B cell (primary cell): ENCODE results near the gene RGS19. TPM values are rescaled to one million over a fixed set of nuclear protein-coding genes. Genes with fewer than 3 reads are reported as not detected.

Experiments
- ATAC-seq: fragments of 200-7000 bp; cut with Tn5 transposase; one replicate; pipeline ENCODE4 v1.10.0; 2021; ENCODE audit warnings: low read depth, mild to moderate bottlenecking, moderate number of reproducible peaks, moderate library complexity
- CTCF ChIA-PET: fragments of 350-600 bp; sonication (Branson Sonifier 250); formaldehyde crosslinking; loops from one replicate; lab custom pipeline; 2021; ENCODE audit warnings: antibody characterized with exemption, inconsistent platforms; lab: Charles Lee
- POLR2A ChIA-PET: fragments of 350-600 bp; sonication (Branson Sonifier 250); formaldehyde crosslinking; loops from one replicate; lab custom pipeline; 2021; ENCODE audit warnings: antibody characterized with exemption; lab: Charles Lee
- DNase-seq: peaks from one replicate; pipeline ENCODE4 v3.0.0; 2013
- H2AFZ ChIP-seq: 2 replicates; pipeline ENCODE4 v1.6.1; 2012; ENCODE audit warnings: mild to moderate bottlenecking, low read depth, low read length; ENCODE audit not compliant: insufficient read depth, poor library complexity, severe bottlenecking
- H3K27ac ChIP-seq, 2 donors: 1 replicate in 1 of 2; 2 replicates in 1 of 2; pipeline ENCODE4 v1.5.1; 2012 to 2013; ENCODE audit warnings: low read length in 2 of 2, mild to moderate bottlenecking in 2 of 2, moderate library complexity in 1 of 2
- H3K27me3 ChIP-seq, 4 experiments: fragments of 200-600 bp in 1 of 4; sonication (generic) in 1 of 4; replicated peaks in 1 of 4; 1 replicate in 2 of 4; 2 replicates in 2 of 4; pipeline versions ENCODE4 v1.6.1 to v1.7.0; 2013 to 2016; ENCODE audit warnings: low read length in 3 of 4, mild to moderate bottlenecking in 2 of 4, mixed read lengths in 1 of 4, moderate library complexity in 1 of 4; ENCODE audit not compliant: insufficient read depth in 4 of 4, control insufficient read depth in 3 of 4; ENCODE audit errors: control extremely low read depth in 1 of 4
- H3K36me3 ChIP-seq, 2 experiments: replicated peaks in 1 of 2; 1 replicate in 1 of 2; 2 replicates in 1 of 2; pipeline versions ENCODE4 v1.6.1 to v1.7.1; 2013; ENCODE audit warnings: low read length in 1 of 2; ENCODE audit not compliant: insufficient read depth in 2 of 2, control insufficient read depth in 1 of 2; ENCODE audit errors: control extremely low read depth in 1 of 2, extremely low read depth in 1 of 2
- H3K4me1 ChIP-seq, 2 donors: fragments of 200-600 bp in 1 of 2; sonication (generic) in 1 of 2; 1 replicate in 1 of 2; 2 replicates in 1 of 2; pipeline versions ENCODE4 v1.5.1 to v1.6.1; 2013 to 2017; ENCODE audit warnings: low read length in 2 of 2; ENCODE audit not compliant: control insufficient read depth in 2 of 2, insufficient read depth in 2 of 2
- H3K4me2 ChIP-seq: replicated peaks from 2 replicates; pipeline ENCODE3; 2012; ENCODE audit warnings: mild to moderate bottlenecking, low read depth, low read length; ENCODE audit not compliant: poor library complexity, severe bottlenecking
- H3K4me3 ChIP-seq, 5 experiments: fragments of 200-600 bp in 1 of 5; sonication (generic) in 1 of 5; 1 replicate in 3 of 5; 2 replicates in 2 of 5; pipeline versions ENCODE4 v1.5.1 to v1.7.0; 2011 to 2016; ENCODE audit warnings: low read length in 4 of 5, mild to moderate bottlenecking in 4 of 5, low read depth in 2 of 5, control low read depth in 1 of 5, moderate library complexity in 1 of 5; ENCODE audit not compliant: insufficient read depth in 1 of 5; ENCODE audit errors: control extremely low read depth in 1 of 5, extremely low read depth in 1 of 5
- H3K79me2 ChIP-seq: fragments of 200-600 bp; sonication (generic); one replicate; pipeline ENCODE4 v1.6.0; 2016; ENCODE audit warnings: low read length; ENCODE audit not compliant: control insufficient read depth, insufficient read depth
- H3K9ac ChIP-seq: fragments of 200-600 bp; sonication (generic); 2 replicates; pipeline ENCODE4 v1.6.1; 2017; ENCODE audit warnings: mild to moderate bottlenecking, low read length, moderate library complexity
- H3K9me3 ChIP-seq, 3 donors: one replicate each; pipeline versions ENCODE4 v1.6.1 to v1.7.1; 2013; ENCODE audit warnings: low read length in 2 of 3; ENCODE audit not compliant: control insufficient read depth in 2 of 3, insufficient read depth in 1 of 3; ENCODE audit errors: control extremely low read depth in 1 of 3
- H4K20me1 ChIP-seq: 2 replicates; pipeline ENCODE4 v1.6.0; 2012; ENCODE audit warnings: mild to moderate bottlenecking, low read length; ENCODE audit not compliant: insufficient read depth, control insufficient read depth, poor library complexity, severe bottlenecking
- H3K27ac Mint-ChIP-seq: one replicate; pipeline ENCODE4 v1.8.0; 2021; ENCODE audit warnings: mixed read lengths
- H3K27me3 Mint-ChIP-seq: one replicate; pipeline ENCODE4 v1.8.0; 2021; ENCODE audit warnings: mixed read lengths
- H3K4me1 Mint-ChIP-seq: one replicate; pipeline ENCODE4 v1.8.0; 2021; ENCODE audit warnings: mixed read lengths
- H3K4me3 Mint-ChIP-seq: one replicate; pipeline ENCODE4 v1.8.0; 2021; ENCODE audit warnings: mixed read lengths
- H3K9me3 Mint-ChIP-seq: one replicate; pipeline ENCODE4 v1.8.0; 2022; ENCODE audit warnings: mixed read lengths; ENCODE audit not compliant: insufficient read depth
- CTCF ChIP-seq: fragments of 200-600 bp; IDR thresholded peaks from one replicate; pipeline ENCODE4 v1.8.0; 2022; ENCODE audit warnings: antibody characterized with exemption, mild to moderate bottlenecking
- EZH2 ChIP-seq: IDR thresholded peaks from 2 replicates; pipeline ENCODE4 v1.6.1; 2012; ENCODE audit warnings: borderline replicate concordance, low read depth, mild to moderate bottlenecking, moderate library complexity, low read length; ENCODE audit not compliant: insufficient read depth, poor library complexity, severe bottlenecking
- WGBS: methylation state at CpG from one replicate; pipeline ENCODE4 v1.1.5; 2013; ENCODE audit warnings: missing lambda C conversion rate; ENCODE audit not compliant: insufficient coverage; 5-methylcytosine and 5-hydroxymethylcytosine counted together
- intact Hi-C: fragments of 100-400 bp; cut with micrococcal nuclease; formaldehyde crosslinking; loops from one replicate; pipeline ENCODE4 v1.10.0; 2022
- polyA plus RNA-seq: library from polyadenylated mRNA; depleted of rRNA; stranded (reverse); fragments of >200 nt; gene quantifications from 2 replicates; pipeline ENCODE4 v1.2.3, GENCODE V29; 2012
- total RNA-seq, 2 donors: library from RNA; stranded (reverse); fragments of 120-200 nt in 1 of 2; gene quantifications; 1 replicate in 1 of 2; 2 replicates in 1 of 2; pipeline versions ENCODE4 v1.2.3 to v1.2.4, GENCODE V29; 2013 to 2022

Gene RGS19
- total and polyA plus RNA-seq, 2 donors (not counting 1 experiment from before 2014, with no cell fraction given) = 69.4 to 203 TPM

DNA sequence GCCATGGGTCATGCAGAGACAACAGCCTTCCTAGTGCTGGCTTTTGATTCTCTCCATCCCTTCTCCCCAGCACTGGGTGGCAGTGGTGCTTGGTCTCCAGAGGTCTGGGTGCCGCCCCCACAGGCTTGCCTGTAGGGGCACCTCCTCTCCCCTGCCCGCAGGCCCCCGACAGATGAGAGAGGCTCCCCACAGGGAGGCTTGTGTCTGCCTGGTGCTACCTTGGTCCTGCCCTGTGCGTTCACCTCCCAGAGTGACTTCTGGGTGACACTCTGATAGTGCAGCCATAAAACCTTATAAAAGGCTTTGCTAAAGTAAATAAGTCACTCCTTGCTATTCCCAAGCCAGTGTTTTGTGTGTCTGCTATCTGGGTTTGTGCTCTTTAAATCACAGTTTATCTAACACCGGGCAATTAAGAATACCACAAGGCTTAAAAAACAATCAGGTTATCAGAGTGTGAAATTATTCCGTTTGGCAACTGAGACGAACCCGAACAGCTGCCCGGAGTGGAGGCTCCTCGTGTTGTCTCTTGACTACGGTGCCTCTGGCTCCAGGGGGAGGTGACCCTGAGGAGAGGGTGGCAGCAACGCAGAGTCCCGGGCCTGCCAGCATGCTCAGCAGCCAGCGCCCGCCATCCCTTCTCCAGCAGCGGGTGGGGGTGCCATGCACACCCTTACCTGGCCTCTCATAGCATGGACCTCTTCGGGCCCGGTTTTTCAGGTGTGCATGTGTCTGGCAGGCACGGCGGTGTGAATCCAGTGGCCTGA lies 48.8 kb downstream of the RGS19 start:
- Histone ChIP-seq H3K27ac (no peak overlapping the region), H3K9me3 (no peaks in the 10 kb centered on the region), H3K4me2 (no peak overlapping the region), H3K4me3 (no peak overlapping the region), H3K79me2 (peaks cover 3% of the 10 kb centered on the region), H3K4me1 (no peaks in the 10 kb centered on the region), H4K20me1 (peaks cover 12% of the 10 kb centered on the region), H3K27me3 (no peaks in the 10 kb centered on the region), H2AFZ (no peak overlapping the region), H3K9ac (no peak overlapping the region), H3K36me3 (peaks cover 3 to 63% of the 10 kb centered on the region in 2 experiments)
- H3K4me3 Mint-ChIP-seq = no peak overlapping the region
- no peak for TF ChIP-seq CTCF
- TF ChIP-seq EZH2 = no peak
- DNase-seq = no peak
- 98% methylated on average over 14 of the region's 20 CpGs for WGBS
- ChIA-PET POLR2A (no interaction called here), CTCF (no interaction called here)
- no peaks in the 10 kb centered on the region for H3K27me3 Mint-ChIP-seq
- no peaks in the 10 kb centered on the region for H3K4me1 Mint-ChIP-seq
- intact Hi-C loops = no loop called here
- no peak overlapping the region for H3K27ac Mint-ChIP-seq
- H3K9me3 Mint-ChIP-seq = no peaks in the 10 kb centered on the region
- no peak for ATAC-seq

- peaks cover 3 to 67% of the 10 kb centered on the region in 2 experiments for H3K36me3 ChIP-seq
- H3K27ac Mint-ChIP-seq = no peak overlapping the region
- intact Hi-C loops = no loop called here
- DNase-seq (no peak), ATAC-seq (no peak)
- H3K4me3 ChIP-seq = no peak overlapping the region
- ChIA-PET CTCF (no interaction called here), POLR2A (no interaction called here)
- H4K20me1 ChIP-seq = peaks cover 23% of the 10 kb centered on the region
- no peak for TF ChIP-seq CTCF
- no peak for TF ChIP-seq EZH2
- no peak overlapping the region for H2AFZ ChIP-seq
- H3K79me2 ChIP-seq = peaks cover 9% of the 10 kb centered on the region
- H3K9ac ChIP-seq = no peak overlapping the region
- H3K9me3 Mint-ChIP-seq = no peaks in the 10 kb centered on the region
- 96% methylated on average over 38 of the region's 38 CpGs for WGBS
- H3K4me2 ChIP-seq = no peak overlapping the region
- no peaks in the 10 kb centered on the region for H3K27me3 ChIP-seq
- H3K27ac ChIP-seq = no peak overlapping the region
- no peaks in the 10 kb centered on the region for H3K4me1 ChIP-seq
- no peaks in the 10 kb centered on the region for H3K4me1 Mint-ChIP-seq
- H3K4me3 Mint-ChIP-seq = no peak overlapping the region
- no peaks in the 10 kb centered on the region for H3K27me3 Mint-ChIP-seq
- no peaks in the 10 kb centered on the region for H3K9me3 ChIP-seq
Observed at GRCh38 chr20:64029293-64030117, 49.8 kb downstream of the RGS19 start.
